ENCODE data around the gene ACVR1B. TPM values are rescaled to one million over a fixed set of nuclear protein-coding genes. Genes with fewer than 3 reads are reported as not detected.

The ACVR1B gene
- total and polyA plus RNA-seq, 9 of the 15 experiments (the other 6 are each of a cell fraction or from before 2014, with no cell fraction given): 0.97 to 15.1 (median 6.8) TPM

- TF ChIP-seq ZFP1 (CRISPR knock-in tag; IDR thresholded peaks at IDR 0.05) (no peak), COPS2 (conservative IDR thresholded peaks at IDR 0.05) (no peak), FOXA3 (CRISPR knock-in tag; conservative IDR thresholded peaks at IDR 0.05 in 1 of 2, IDR thresholded peaks at IDR 0.05 in 1 of 2) (no peak), BDP1 (IDR thresholded peaks at IDR 0.05; ENCODE audit: insufficient read depth, insufficient read length) (no peak), MAFF (IDR thresholded peaks at IDR 0.05; ENCODE audit: low read length) (no peak), SAFB2 (IDR thresholded peaks at IDR 0.05; ENCODE audit: borderline replicate concordance, low read depth, low read length, severe bottlenecking) (no peak), MCM2 (IDR thresholded peaks at IDR 0.05; ENCODE audit: low read depth) (no peak), SP2 (IDR thresholded peaks at IDR 0.05; ENCODE audit: extremely low read depth, low read depth, low read length, poor library complexity, severe bottlenecking) (no peak), JUNB (CRISPR knock-in tag; conservative IDR thresholded peaks at IDR 0.05) (no peak), ZNF445 (CRISPR knock-in tag; IDR thresholded peaks at IDR 0.05; ENCODE audit: low read depth) (no peak), KLF16 (IDR thresholded peaks at IDR 0.05) (peak; percentile 62), CHD1 (IDR thresholded peaks at IDR 0.05; ENCODE audit: low read length) (no peak), NR2C2 (CRISPR knock-in tag; IDR thresholded peaks at IDR 0.05) (no peak), NR2C2 (tag; IDR thresholded peaks at IDR 0.05) (peak; percentile 43; the same call in 1 of the 2 replicates), PHF21A (IDR thresholded peaks at IDR 0.05; ENCODE audit: borderline replicate concordance, low read depth) (no peak), ASH1L (IDR thresholded peaks at IDR 0.05; ENCODE audit: borderline replicate concordance, low read depth, partially characterized antibody) (no peak), ZNF124 (CRISPR knock-in tag; IDR thresholded peaks at IDR 0.05) (no peak), ZNF12 (CRISPR knock-in tag; IDR thresholded peaks at IDR 0.05) (no peak), ADNP (tag; IDR thresholded peaks at IDR 0.05) (no peak), TCF7L2 (IDR thresholded peaks at IDR 0.05; ENCODE audit: low read depth, low read length) (no peak), BCLAF1 (IDR thresholded peaks at IDR 0.05; ENCODE audit: borderline replicate concordance in 1 of 2, control insufficient read depth in 1 of 2, low read depth in 2 of 2, low read length in 1 of 2) (no peak), BMI1 (IDR thresholded peaks at IDR 0.05; ENCODE audit: low read length) (no peak), ZHX1 (conservative IDR thresholded peaks at IDR 0.05; ENCODE audit: low read length) (no peak), MTA2 (IDR thresholded peaks at IDR 0.05; ENCODE audit: low read depth) (peak; percentile 58; the same call in 1 of the 2 replicates), SMARCC2 (IDR thresholded peaks at IDR 0.05; ENCODE audit: low read depth) (no peak)
These were observed 3.3 kb downstream of the ACVR1B start (continued) for GRCh38 chr12:51954561-51955361.
